ENCODE measurements around the gene BID. TPM values are rescaled to one million over a fixed set of nuclear protein-coding genes. Genes with fewer than 3 reads are reported as not detected.

Gene BID
- total RNA-seq, 1 donor from 2014 or later = 35.1 TPM

DNA sequence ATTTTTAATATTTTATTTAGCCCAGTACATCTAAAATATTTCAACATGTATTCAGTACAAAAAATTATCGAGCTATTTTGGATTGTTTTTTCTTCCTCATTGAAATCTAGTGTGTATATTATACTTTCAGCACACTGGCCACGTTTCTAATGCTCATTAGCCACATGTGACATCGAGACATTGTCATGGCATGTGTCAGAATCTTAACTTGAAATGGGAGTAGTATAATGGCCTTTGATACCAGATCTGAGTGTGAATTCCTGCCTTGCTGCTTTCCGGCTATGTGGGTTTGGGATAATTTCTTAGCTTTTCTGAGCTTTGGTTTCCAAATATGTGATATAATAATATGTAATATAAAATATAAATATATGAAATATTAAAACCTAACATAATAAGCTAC lies 81.4 kb downstream of the BID start:
- Histone ChIP-seq H3K27ac (ENCODE audit: low read depth, low read length) (no peak overlapping the region), H3K27me3 (ENCODE audit: insufficient read depth, low read length) (no peaks in the 10 kb centered on the region), H3K4me1 (ENCODE audit: insufficient read depth, low read length) (no peaks in the 10 kb centered on the region), H3K4me3 (ENCODE audit: insufficient read depth, low read depth, low read length) (no peak overlapping the region), H3K4me2 (ENCODE audit: low read length) (no peak overlapping the region), H3K36me3 (ENCODE audit: insufficient read depth, low read length) (peaks cover 14% of the 10 kb centered on the region), H3K9me3 (ENCODE audit: insufficient read depth, low read depth, low read length) (no peaks in the 10 kb centered on the region), H3K79me2 (ENCODE audit: insufficient read depth, low read length) (peaks cover 8% of the 10 kb centered on the region), H3K9ac (ENCODE audit: low read length) (no peak overlapping the region), H2AFZ (ENCODE audit: low read depth, low read length) (no peak overlapping the region), H4K20me1 (ENCODE audit: insufficient read depth, low read length) (peaks cover 8% of the 10 kb centered on the region)
- DNase-seq (ENCODE audit: low read depth) (no peak), FAIRE-seq (no peak)
- H3K4me1 Mint-ChIP-seq (ENCODE audit: low read depth, unreplicated experiment) = peaks cover 12% of the 10 kb centered on the region
- H3K36me3 Mint-ChIP-seq (ENCODE audit: low read depth, unreplicated experiment) = peaks cover 4% of the 10 kb centered on the region
- H3K4me3 Mint-ChIP-seq (ENCODE audit: unreplicated experiment) = no peak overlapping the region
- no peak for TF ChIP-seq EZH2 (IDR thresholded peaks at IDR 0.05; ENCODE audit: insufficient read depth, low read length)
- TF ChIP-seq, protein P1, sequence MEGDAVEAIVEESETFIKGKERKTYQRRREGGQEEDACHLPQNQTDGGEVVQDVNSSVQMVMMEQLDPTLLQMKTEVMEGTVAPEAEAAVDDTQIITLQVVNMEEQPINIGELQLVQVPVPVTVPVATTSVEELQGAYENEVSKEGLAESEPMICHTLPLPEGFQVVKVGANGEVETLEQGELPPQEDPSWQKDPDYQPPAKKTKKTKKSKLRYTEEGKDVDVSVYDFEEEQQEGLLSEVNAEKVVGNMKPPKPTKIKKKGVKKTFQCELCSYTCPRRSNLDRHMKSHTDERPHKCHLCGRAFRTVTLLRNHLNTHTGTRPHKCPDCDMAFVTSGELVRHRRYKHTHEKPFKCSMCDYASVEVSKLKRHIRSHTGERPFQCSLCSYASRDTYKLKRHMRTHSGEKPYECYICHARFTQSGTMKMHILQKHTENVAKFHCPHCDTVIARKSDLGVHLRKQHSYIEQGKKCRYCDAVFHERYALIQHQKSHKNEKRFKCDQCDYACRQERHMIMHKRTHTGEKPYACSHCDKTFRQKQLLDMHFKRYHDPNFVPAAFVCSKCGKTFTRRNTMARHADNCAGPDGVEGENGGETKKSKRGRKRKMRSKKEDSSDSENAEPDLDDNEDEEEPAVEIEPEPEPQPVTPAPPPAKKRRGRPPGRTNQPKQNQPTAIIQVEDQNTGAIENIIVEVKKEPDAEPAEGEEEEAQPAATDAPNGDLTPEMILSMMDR (IDR thresholded peaks at IDR 0.05; ENCODE audit: insufficient read depth, low read depth, low read length) = no peak
- no peak overlapping the region for H3K27ac Mint-ChIP-seq (ENCODE audit: unreplicated experiment)
- no peaks in the 10 kb centered on the region for H3K27me3 Mint-ChIP-seq (ENCODE audit: low read depth, unreplicated experiment)
- H3K9me3 Mint-ChIP-seq (ENCODE audit: unreplicated experiment) = no peaks in the 10 kb centered on the region

DNA sequence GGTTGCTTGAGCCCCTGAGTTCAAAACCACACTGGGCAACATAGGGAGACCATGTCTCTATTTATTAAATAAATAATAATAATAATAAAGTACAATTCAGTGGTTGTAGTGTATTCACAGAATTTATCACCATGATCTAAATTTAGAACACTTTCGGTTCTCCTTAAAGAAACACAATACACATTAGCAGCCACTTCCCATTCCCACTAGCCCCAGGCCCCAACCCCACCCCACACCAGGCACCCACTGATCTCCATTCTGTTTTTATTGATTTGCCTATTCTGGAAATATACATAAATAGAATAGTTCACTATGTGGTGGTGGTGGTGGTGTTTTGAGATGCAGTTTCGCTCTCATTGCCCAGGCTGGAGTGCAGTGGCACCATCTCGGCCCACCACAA lies 90.0 kb downstream of the BID start:
- no peaks in the 10 kb centered on the region for H3K4me1 Mint-ChIP-seq (ENCODE audit: low read depth, unreplicated experiment)
- H3K4me3 Mint-ChIP-seq (ENCODE audit: unreplicated experiment) = no peak overlapping the region
- no peak for FAIRE-seq
- no peak for DNase-seq (ENCODE audit: low read depth)
- peaks cover 3% of the 10 kb centered on the region for H3K36me3 ChIP-seq (ENCODE audit: insufficient read depth, low read length)
- peaks cover 11% of the 10 kb centered on the region for H4K20me1 ChIP-seq (ENCODE audit: insufficient read depth, low read length)
- H3K4me3 ChIP-seq (ENCODE audit: insufficient read depth, low read depth, low read length) = no peak overlapping the region
- no peaks in the 10 kb centered on the region for H3K9me3 Mint-ChIP-seq (ENCODE audit: unreplicated experiment)
- H3K79me2 ChIP-seq (ENCODE audit: insufficient read depth, low read length) = peaks cover 13% of the 10 kb centered on the region
- H3K27me3 Mint-ChIP-seq (ENCODE audit: low read depth, unreplicated experiment) = no peaks in the 10 kb centered on the region
- no peak overlapping the region for H3K9ac ChIP-seq (ENCODE audit: low read length)
- no peaks in the 10 kb centered on the region for H3K36me3 Mint-ChIP-seq (ENCODE audit: low read depth, unreplicated experiment)
- no peak overlapping the region for H2AFZ ChIP-seq (ENCODE audit: low read depth, low read length)
- TF ChIP-seq, protein P1 (IDR thresholded peaks at IDR 0.05; ENCODE audit: insufficient read depth, low read depth, low read length) = no peak
- TF ChIP-seq EZH2 (IDR thresholded peaks at IDR 0.05; ENCODE audit: insufficient read depth, low read length) = no peak
- no peaks in the 10 kb centered on the region for H3K9me3 ChIP-seq (ENCODE audit: insufficient read depth, low read depth, low read length)
- H3K27me3 ChIP-seq (ENCODE audit: insufficient read depth, low read length) = no peaks in the 10 kb centered on the region
- no peak overlapping the region for H3K27ac ChIP-seq (ENCODE audit: low read depth, low read length)
- no peaks in the 10 kb centered on the region for H3K4me1 ChIP-seq (ENCODE audit: insufficient read depth, low read length)
- no peak overlapping the region for H3K27ac Mint-ChIP-seq (ENCODE audit: unreplicated experiment)
- no peak overlapping the region for H3K4me2 ChIP-seq (ENCODE audit: low read length)

Small RNAs within 50 kb of the gene (microRNA-seq; reads per million reads assigned to microRNA genes)
- not detected for gene MIR3198-1

Other genes starting within 250 kb of the BID start
- gene SLC25A18, start 211.0 kb downstream of the BID start, total RNA-seq = 0.48 and 0.55 TPM in 2 replicates
- 153 and 160 TPM in 2 replicates for gene ATP6V1E1, start 145.7 kb downstream of the BID start, total RNA-seq
- 69.0 and 74.0 TPM in 2 replicates for gene BCL2L13, start 135.7 kb downstream of the BID start, total RNA-seq